ENCODE data around the gene PPIL4.
"Not testable (repeated sequence)": the region's sequence is repeated elsewhere in the genome, so short reads cannot be mapped to it uniquely, and the experiment has no call there.

PPIL4 gene

DNA sequence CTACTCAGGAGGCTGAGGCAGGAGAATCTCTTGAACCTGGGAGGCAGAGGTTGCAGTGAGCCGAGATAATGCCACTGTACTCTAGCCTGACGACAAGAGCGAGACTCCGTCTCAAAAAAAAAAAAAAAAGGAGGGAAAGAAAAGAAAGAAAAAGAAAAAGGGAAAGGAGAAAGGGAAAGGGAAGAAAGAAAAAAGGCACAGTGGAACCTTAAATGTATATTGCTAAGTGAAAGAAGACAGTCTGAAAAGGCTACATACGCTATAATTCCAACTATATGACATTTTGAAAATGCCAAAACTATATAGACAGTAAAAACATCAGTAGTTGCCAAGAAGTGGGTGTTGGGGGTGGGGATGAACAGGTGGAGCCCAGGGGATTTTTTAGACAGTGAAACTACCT is 16.2 kb downstream of the PPIL4 start:
- no peak for DNase-seq

DNA sequence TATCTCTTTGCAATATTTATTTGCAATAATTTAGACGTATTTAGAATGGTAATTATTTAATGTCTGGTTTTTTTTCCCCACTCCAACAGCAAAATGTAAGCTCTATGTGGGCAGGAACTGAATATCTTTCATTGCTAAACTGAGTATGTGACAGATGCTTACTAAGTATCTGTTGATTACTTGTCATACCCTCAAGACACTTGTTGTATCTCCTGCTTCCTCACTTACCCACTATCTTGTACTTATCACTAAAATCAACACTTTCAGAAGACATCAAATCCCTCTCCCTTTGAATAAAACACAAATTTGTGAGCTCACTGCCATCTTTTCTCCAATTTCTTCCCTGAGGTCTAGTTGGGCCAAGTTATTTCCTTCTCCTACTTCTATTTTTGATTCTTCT is 30.3 kb downstream of the PPIL4 start:
- no peak for DNase-seq

DNA sequence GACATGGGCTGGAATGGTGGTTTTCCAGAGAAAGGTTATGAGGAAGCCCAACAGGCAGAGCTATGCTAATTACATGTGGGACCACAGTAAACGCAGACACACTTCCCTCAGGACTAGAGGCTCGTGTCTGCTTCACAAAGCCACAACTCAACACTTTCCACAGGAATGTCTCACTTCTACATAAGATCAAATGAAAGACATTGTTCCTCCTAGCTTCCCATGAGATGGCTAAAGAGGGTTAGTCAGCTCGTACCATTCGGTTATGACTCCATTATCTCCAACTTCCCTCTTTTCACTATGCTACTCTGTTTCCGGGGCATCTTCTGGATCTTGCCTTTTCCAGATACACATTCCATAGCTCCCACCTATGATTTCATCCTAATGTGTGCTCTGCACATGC is 31.9 kb downstream of the PPIL4 start:
- DNase-seq: no peak

DNA sequence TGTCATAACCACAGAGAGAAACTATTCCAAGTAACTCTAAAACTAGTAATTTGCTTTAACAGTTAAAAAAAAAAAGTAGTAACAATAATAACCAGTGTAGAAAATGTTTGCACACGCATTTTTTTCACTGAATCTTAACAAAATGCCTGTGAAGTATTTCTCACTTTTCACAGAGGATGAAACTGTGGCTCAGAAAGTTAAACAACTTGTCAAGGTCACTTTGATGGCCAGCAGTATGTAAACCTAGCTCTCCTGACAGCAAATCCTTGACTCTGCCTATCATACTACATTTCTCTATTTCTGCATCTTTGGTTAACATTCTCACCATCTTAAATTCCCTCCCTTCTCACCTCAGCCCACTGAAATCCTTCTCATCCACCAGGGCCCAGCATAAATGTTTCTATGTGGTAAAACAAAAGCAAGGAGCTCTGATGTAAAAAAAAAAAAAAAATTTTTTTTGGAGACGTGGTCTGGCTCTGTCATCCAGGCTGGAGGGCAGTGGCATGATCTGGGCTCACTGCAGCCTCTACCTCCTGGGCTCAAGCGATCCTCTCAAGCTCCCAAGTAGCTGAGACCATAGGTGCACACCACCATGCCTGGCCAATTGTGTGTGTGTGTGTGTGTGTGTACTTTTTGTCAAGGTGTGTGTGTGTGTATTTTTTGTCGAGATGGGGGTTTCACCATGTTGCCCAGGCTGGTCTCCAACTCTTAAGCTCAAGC is 34.9 kb downstream of the PPIL4 start:
- DNase-seq: no peak

DNA sequence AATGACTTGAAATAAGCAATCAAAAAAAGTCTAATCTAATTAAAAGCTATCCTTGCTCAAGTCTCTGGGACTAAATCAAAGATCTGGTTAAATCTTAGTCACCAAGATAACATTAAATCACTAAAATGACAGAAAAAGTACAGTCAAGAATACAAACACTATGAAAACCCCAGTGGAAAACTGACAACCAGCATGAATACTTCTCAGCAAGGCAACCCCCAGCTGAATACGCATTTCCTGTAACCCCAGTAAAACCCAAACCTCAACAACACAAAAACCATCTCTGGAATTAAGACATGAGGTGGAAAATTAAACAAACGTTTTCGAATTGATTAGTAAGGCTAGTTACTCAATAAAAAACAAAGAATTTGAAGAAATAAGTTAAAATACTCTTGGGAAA is 37.4 kb downstream of the PPIL4 start:
- no peak for DNase-seq

DNA sequence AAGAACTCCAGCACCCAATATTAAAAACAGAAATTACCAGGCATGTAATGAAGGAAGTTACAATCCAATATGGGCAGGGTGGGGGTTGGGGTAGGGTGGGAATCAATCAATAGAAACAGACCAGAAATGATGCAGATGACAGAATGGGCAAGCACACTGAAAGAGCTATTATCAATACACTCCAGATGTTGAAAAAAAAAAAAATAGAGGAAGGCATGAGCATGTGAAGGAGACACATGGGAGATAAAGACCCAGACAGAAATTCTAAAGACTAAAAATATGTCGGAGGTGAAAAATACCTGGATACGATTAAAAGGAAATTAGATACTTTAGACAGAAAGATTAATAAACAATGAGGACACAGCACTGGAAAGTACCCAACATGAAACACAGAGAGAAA is 42.0 kb downstream of the PPIL4 start:
- DNase-seq: no peak

DNA sequence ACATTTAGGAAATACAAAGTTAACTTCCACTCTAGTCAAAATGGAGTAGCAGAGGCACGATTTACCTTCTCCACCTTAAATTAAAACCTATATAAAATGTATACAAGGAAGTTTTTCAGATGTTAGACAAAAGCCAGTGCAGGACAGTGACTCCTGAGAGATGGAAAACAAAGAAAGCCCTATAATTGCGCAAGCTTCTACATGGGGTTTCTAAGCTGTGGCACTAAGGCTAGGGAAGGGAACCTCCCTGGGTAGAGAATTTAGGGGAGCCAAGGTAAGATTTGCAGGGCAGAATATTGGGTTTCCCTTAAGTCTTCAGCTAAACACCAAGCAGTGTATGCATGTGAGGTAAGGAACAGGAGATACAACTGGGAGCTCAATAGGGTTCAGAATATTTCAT is 42.6 kb downstream of the PPIL4 start:
- DNase-seq: no peak

DNA sequence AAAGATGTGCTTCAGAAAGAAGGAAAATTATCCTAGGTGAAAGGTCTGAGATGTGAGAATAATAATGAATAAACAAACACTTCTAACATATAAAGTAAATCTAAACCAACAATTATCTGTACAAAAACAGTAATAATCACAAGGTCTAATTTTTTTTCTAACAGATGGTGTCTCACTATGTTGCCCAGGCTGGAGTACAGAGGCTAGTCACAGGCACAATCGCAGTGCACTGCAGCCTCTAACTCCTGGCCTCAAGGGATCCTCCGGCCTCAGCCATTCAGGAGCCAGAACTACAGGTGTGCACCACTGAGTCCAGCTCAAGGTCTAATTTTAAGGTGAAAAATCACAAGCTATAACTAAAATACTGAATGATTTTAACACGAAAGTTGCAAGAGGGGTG is 44.1 kb downstream of the PPIL4 start:
- no peak for DNase-seq

DNA sequence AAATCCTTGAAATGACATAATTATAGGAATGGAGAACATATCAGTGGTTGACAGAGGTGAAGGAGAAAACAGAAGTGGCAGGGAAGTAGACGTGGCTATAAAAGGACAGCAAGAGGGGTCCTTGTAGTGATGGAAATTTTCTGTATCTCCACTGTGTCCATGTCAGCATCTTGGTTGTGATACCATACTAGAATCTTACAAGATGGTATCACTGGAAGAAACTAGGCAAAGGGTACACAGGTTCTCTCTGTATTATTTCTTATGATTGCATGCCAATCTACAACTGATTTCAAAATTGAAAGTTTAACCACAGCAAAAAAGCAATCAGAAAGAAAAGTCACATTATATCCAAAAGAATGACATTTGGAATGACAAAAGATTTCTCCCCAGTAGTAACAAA is 44.6 kb downstream of the PPIL4 start:
- DNase-seq: no peak

DNA sequence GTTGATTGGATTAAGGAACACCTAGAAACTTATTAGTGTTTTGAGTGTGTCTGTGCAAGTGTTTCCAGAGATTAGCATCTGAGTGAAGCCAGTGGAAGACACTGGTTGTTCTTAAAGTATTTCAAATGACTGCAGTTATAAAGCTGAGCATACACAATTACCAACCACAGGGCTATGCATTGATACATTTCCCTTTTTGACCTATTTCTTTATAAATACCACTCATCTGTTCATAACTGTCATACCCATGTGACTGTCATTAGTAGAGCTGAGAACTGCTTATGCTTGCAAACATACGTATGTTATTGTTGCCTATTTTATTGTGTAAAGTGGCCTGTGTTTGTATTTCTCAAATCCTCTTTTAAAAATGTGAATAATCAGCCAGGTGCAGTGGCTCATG is 45.7 kb downstream of the PPIL4 start:
- DNase-seq: no peak

DNA sequence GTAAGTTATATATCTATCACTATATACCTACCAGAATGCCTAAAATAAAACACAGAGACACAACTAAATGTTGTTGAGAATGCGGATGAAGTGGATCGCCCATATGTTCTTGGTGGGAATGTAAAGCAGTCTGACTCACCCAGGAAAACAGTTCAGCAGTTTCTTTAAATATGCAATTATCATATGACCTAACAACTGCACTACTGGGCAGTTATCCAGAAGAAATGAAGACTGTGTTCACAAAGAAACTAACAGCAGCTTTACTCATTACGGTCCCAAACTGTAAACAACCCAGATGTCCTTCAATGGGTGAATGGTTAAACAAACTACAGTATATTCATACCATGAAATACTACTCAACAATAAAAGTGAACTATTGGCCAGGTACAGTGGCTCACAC is 46.8 kb downstream of the PPIL4 start:
- no peak for DNase-seq

DNA sequence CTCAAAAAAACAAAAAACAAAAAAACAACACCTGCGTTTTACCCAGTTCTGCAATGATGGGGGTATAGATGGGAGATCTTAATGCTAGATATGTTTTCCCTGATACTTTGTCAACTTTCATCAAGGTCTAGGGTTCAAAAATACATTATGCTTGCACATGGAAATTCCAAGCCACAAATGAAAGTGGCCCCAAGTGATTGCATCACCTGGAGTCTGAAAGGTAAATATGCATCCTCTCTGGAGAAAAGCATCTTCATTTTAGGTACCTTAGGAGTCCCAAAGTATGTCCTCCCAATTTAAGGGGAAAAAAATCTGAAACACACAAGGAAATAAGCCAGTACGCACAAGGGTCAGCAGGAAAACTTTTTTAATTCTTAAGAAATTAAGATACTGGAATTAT is 48.5 kb downstream of the PPIL4 start:
- no peak for DNase-seq

DNA sequence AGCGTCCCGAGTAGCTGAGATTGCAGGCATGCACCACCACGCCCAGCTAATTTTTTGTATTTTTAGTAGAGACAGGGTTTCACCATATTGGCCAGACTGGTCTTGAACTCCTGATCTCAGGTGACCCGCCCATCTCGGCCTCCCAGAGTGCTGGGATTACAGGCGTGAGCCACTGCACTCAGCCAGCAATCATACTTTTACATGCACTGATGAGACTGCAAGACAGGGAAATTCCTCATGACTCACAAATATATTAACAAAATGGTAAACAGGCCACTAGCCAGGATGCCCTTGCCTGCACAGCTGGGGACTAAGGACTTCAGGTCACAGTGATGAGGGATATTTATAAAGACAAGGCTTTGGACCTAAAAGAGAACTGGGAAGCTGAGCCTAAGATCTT is 49.2 kb downstream of the PPIL4 start:
- DNase-seq: not testable (repeated sequence)

DNA sequence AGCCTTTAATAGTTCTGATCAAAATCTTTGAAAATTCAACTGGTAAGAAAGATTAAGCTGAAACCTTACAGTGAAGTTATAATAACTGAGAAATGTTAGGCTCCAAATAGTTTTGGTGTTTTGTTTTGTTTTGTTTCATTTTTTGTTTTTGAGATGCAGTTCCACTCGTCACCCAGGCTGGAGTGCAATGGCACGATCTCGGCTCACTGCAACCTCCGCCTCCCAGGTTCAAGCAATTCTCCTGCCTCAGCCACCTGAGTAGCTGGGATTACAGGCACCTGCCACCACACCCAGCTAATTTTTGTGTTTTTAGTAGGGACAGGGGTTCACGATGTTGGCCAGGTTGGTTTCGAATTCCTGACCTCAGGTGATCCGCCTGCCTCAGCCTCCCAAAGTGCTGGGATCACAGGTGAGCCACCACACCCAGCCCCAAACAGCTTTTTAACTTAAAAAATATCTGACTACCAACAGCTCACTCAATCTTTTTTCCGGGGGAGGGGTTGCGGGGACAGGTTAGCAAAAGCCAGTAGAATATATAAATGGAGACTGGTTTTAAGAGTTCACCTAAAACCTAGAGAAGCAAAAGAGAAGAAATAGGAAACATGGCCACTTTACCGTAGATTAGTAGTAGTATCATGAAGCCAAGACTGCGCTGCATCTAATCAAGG is 50.4 kb downstream of the PPIL4 start:
- DNase-seq: not testable (repeated sequence)

DNA sequence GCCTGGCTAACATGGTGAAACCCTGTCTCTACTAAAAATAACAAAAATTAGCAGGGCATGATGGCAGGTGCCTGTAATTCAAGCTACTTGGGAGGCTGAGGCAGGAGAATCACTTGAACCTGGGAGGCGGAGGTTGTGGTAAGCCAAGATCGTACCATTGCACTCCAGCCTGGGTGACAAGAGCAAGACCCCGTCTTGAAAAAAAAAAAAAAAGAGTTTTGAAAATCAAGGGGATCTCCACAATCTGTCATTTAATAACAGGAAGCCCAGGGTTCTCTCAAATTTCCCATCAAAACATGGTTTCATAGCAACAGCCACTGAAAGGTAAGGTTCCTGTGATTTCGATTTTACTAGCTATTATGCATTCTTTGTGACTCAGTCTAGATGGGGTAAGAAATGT is 51.0 kb downstream of the PPIL4 start:
- DNase-seq: not testable (repeated sequence)

DNA sequence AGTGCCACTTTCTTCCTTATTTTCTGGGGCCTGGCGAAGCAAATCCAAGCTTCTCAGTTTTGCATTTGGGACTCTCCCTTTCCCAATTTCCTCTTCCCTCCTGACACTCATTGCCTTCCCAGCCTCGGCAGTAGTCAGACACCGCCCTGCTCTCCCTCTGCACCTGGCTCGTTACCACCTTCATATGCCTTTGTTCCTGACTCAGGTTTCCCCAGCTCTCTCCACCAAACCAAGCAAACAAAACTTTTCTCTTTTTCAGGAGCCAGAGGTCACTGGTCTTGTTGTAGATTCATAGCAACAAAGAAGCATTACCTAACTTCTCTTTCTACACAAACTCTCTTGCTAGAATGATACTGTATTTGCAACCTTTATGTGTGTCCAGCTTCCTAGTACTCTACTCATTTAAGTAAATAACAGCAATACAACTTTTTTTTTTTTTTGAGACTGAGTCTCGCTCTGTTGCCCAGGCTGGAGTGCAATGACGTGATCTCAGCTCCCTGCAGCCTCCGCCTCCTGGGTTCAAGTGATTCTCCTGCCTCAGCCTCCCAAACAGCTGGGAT is 52.0 kb downstream of the PPIL4 start:
- DNase-seq: no peak

DNA sequence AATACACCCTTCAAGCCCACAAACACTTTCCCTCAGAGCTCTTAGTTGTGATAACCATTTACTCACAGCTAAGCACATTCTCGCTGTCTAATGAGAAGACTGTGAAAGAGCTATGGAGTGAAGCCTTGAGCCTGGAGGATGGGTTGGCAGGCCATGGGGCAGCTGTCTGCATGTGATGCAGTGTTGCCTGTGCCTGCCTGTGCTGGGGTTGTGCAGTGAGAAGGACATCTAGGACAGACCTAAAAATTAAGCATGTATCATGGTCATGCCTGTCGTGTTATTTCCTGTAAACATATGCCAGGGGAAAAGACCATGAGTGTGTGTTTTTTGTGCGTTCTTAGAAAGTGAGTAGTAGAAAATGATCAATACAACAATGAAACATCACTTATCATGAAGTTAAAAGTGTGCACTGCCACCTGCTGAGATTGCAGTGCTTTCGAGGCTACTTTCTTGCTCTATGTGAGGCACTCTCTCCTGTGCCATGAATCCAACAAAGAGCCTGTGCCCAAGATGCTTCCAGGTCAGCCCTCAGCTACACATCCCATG is 53.0 kb downstream of the PPIL4 start:
- DNase-seq: no peak

DNA sequence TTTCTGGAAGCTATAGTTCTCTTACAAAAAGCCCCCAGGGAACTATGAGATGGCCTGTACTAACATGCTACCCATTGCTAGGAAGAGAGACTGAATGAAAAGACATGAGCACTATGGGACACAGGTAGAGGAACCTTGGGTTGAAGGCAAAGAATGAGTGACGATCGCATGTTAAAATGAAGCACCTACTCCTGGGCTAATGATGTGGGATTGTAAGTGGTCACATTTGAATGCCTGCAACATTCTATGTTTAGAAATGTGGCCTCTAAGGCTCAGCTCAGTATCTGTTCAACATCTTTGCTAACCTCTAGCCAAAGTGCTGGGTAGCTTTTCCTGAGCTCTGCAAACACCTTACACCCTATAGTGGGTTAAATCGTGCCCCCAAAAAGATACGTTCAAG is 55.9 kb downstream of the PPIL4 start:
- no peak for DNase-seq

DNA sequence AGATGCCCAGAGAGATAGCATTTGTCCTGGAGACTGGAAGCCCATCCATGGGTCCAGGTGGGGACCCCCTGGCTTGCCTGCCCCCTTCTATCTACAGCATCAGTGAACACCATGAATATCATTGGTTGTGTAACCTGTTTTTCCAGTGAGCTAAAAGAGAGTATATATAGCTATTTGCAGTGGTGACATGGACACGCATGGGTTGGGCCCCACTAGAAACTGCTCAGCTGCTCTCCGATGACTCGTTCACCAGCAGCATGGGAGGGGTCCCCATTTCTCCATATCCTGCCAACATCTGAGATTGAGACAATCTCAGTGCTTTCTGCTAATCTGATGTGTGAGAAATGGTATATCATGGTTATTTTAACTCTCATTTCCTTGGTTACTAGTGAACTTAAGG is 57.0 kb downstream of the PPIL4 start:
- no peak for DNase-seq

DNA sequence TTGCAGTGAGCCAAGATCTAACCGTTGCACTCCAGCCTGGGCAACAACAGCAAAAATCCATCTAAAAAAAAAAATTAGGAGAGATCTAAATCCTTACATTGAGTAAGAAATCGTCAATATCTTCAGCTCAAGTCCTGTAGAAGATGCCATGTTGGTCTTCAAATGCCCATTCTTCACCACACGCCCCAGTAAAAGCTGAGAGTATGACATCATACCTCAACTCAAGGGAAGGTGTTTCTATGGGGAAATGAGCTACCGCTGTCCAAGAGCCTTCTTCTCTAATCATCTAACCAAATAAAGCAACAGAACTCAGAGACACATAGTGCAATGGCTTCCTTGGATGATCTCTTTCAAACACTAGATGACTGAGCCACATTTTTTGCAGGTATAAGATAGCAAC is 58.5 kb downstream of the PPIL4 start:
- no peak for DNase-seq

DNA sequence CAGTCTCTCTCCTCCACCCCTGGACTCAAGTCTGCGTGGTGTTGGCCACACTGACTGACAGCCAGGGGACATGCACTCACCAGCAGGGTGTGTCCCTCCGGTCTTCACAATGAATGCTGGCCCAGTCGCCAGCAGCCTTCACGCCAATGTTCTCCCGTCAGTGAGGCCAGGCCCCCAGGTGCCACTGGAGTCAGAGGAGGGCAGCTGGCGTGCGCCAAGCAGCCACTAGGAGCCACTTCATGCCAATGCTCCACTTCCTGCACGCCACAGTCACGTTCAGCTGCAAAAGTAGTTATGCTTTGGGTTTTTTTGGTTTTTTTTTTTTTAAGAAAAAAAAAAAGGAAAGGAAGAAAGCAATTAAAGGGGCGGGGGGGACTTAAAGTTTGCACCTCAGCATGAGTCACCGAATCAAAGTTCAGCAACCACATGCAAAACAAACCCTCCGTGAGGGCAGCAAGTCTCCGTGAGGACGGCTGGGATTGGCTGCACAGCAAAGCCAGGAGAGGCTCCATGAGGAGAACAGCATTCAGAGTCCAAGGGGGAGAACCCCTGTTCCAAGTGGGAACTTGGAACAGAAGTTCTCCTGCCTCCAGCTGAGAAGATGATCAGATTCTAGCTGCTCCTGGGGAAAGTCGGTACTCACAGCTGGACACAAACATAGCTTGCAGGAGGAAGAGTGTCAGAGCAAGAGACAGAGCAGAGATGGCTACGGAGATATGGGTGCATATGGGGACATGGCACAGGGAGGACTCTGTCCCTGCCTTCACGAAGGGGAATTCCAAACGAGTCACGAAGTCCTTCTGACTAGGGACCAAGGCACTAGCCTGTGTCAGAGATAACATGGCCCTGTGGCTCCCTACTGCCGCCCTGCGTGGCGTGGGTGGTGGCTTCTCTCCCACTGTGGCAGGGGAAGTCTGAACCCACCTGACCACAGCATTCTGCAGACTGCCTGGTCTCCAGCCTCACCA is 60.8 kb downstream of the PPIL4 start, which contains the start of gene ZC3H12D:
TSS of gene ZC3H12D (minus strand) at position 282 of the 968 bp plus-strand sequence. CDS start 10,471 bp downstream, outside the sequence.
- no peak for DNase-seq

DNA sequence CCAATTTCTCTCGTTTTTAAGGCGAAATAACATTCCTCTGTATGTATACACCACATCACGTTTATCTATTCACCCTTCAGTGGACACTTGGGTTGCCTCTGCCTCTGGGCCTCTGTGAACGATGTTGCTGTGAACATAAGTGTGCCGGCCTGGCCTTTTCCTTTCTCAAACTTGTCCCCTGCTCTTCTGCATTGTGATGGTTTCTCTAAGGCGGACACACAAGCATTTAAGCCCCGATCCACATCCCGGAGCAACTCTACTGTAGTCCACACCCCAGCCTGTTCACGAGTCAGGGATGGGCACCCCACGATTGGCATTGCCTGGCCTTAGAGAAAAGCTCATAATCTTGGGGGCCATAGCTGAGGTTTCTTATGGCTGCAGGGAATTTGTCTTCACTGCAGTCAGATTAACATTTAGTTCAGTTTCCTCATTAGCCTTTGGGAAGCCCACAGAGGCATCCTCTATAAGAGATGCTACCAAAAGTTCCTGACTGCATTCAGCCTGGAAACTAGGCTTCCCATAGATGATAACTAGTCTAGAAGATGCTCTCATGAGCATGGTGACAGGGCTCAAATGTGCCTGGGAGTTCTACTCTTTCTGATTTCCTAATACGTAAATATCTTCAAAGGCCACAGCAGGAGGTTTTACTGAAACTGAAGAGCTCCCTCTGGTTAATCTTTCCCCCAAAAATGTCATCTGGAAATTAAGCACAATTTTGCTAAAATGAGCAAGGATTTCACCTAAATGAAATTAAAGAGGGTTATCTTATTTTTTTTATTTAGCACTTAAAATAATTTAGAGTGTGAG is 61.8 kb downstream of the PPIL4 start:
- no peak for DNase-seq

All from NCI-H2081 treated with DMSO at 0.1 percent for 48 hours (cell line).